ENCODE results near the gene BCL7B. TPM values are rescaled to one million over a fixed set of nuclear protein-coding genes. Genes with fewer than 3 reads are reported as not detected.
A peak's percentile ranks its signal among the peaks of the same experiment; 100 is the strongest.

Gene BCL7B
- total and polyA plus RNA-seq, 10 of the 15 experiments (the other 5 are each of a cell fraction or from before 2014, with no cell fraction given) = 10.9 to 61.8 (median 50.2) TPM

- TF ChIP-seq E2F8 (IDR thresholded peaks at IDR 0.05; ENCODE audit: low read depth, partially characterized antibody) (peak; percentile 97), CREM (IDR thresholded peaks at IDR 0.05; ENCODE audit: low read depth) (peak; percentile 71), ETV6 (conservative IDR thresholded peaks at IDR 0.05 in 1 of 2, IDR thresholded peaks at IDR 0.05 in 1 of 2; ENCODE audit: borderline replicate concordance in 1 of 2, low read depth in 1 of 2) (0 out of 4 replicates have a peak, but pooled peaks of 1 of the 2 experiments have one; percentile 25), REST (IDR thresholded peaks at IDR 0.05; ENCODE audit: low read depth, low read length) (no peak), ATF7 (IDR thresholded peaks at IDR 0.05; ENCODE audit: low read depth) (peak; percentile 72), BRCA1 (IDR thresholded peaks at IDR 0.05; ENCODE audit: low read depth, low read length) (no peak), RAD21 (IDR thresholded peaks at IDR 0.05; ENCODE audit: insufficient read depth, low read depth, low read length) (no peak), KDM1A (IDR thresholded peaks at IDR 0.05; ENCODE audit: borderline replicate concordance) (no peak), MXI1 (IDR thresholded peaks at IDR 0.05; ENCODE audit: low read depth, low read length) (peak; percentile 78), ZBTB11 (CRISPR knock-in tag; IDR thresholded peaks at IDR 0.05) (no peak), MTA3 (IDR thresholded peaks at IDR 0.05; ENCODE audit: borderline replicate concordance, low read length) (no peak), ZNF274 (IDR thresholded peaks at IDR 0.05; ENCODE audit: insufficient read depth, insufficient read length) (no peak), IKZF2 (IDR thresholded peaks at IDR 0.05) (no peak), USF2 (IDR thresholded peaks at IDR 0.05; ENCODE audit: borderline replicate concordance, low read depth, low read length) (no peak), EGR1 (IDR thresholded peaks at IDR 0.05; ENCODE audit: borderline replicate concordance in 1 of 2, low read depth in 2 of 2, low read length in 2 of 2) (peak in 1 of 2 experiments; percentile 34; a peak in 2 of 3 replicates), TCF12 (IDR thresholded peaks at IDR 0.05; ENCODE audit: low read depth, low read length) (peak; percentile 57; the same call in 1 of the 2 replicates), SUPT20H (IDR thresholded peaks at IDR 0.05; ENCODE audit: borderline replicate concordance, control insufficient read depth, low read depth, low read length) (no peak), SREBF2 (IDR thresholded peaks at IDR 0.05; ENCODE audit: low read length) (no peak), NR2F1 (conservative IDR thresholded peaks at IDR 0.05) (peak; percentile 100)
These were observed 35.2 kb downstream of the BCL7B start, which contains the start of gene BAZ1B (continued) for GRCh38 chr7:73522105-73522872.
